Spleen (tissue), 7 donors: Measurements from ENCODE around the gene NDUFA7.
"Not testable (repeated sequence)": the region's sequence is repeated elsewhere in the genome, so short reads cannot be mapped to it uniquely, and the experiment has no call there.

Experiments
- CTCF ChIP-seq, 11 experiments: fragments of 200-600 bp in 7 of 11; fragments of 450-650 bp in 4 of 11; sonication (generic) in 4 of 11; IDR thresholded peaks in 8 of 11; conservative IDR thresholded peaks in 3 of 11; 1 replicate in 7 of 11; 2 replicates in 4 of 11; pipeline versions ENCODE4 v1.4.0 to v1.8.0; 2016 to 2021; ENCODE audit warnings: antibody characterized with exemption in 11 of 11, inconsistent platforms in 4 of 11, mild to moderate bottlenecking in 1 of 11
- POLR2A ChIP-seq, 3 donors: fragments of 450-650 bp; IDR thresholded peaks; one replicate each; pipeline ENCODE4 v1.5.1; 2017; ENCODE audit warnings: antibody characterized with exemption in 3 of 3, mild to moderate bottlenecking in 1 of 3
- POLR2AphosphoS5 ChIP-seq, 3 donors: sonication (generic); formaldehyde crosslinking; IDR thresholded peaks; one replicate each; pipeline ENCODE4 v1.5.1; 2017; ENCODE audit warnings: antibody characterized with exemption in 3 of 3
- donor health status: DM: no; HTN: no; CAD: no; lungs with moderate emphysema.
- donor health status: DM: no; HTN: no; CAD: no.
- donor health status: DM: no; HTN: no; CAD: no.

GRCh38 chr19:8318835-8319234, 2.3 kb downstream of the NDUFA7 start:
- TF ChIP-seq POLR2A (IDR thresholded peaks at IDR 0.05); POLR2AphosphoS5 (IDR thresholded peaks at IDR 0.05); CTCF (IDR thresholded peaks at IDR 0.05 in 8 of 11, conservative IDR thresholded peaks at IDR 0.05 in 3 of 11): not testable (repeated sequence)
